HUES64 (cell line): ENCODE data around the gene PHF3.
"Not testable (repeated sequence)": the region's sequence is repeated elsewhere in the genome, so short reads cannot be mapped to it uniquely, and the experiment has no call there.

ENCODE experiments used
- H3K27ac ChIP-seq: 2 replicates; pipeline ENCODE4 v1.7.0; 2013; ENCODE audit warnings: low read depth, low read length, inconsistent platforms
- H3K27me3 ChIP-seq: 2 replicates; pipeline ENCODE4 v1.6.1; 2013; ENCODE audit warnings: mild to moderate bottlenecking, low read length; ENCODE audit not compliant: insufficient read depth
- H3K36me3 ChIP-seq: 2 replicates; pipeline ENCODE4 v1.6.1; 2013; ENCODE audit warnings: mild to moderate bottlenecking, low read length; ENCODE audit not compliant: insufficient read depth
- H3K4me1 ChIP-seq: 2 replicates; pipeline ENCODE4 v1.6.1; 2013; ENCODE audit warnings: mild to moderate bottlenecking, low read length, moderate library complexity; ENCODE audit not compliant: insufficient read depth
- H3K4me3 ChIP-seq: 2 replicates; pipeline ENCODE4 v1.5.1; 2013; ENCODE audit warnings: mild to moderate bottlenecking, low read length, moderate library complexity
- H3K9ac ChIP-seq: 2 replicates; pipeline ENCODE4 v1.6.1; 2013; ENCODE audit warnings: mild to moderate bottlenecking, low read depth, low read length
- H3K9me3 ChIP-seq: 2 replicates; pipeline ENCODE4 v1.6.1; 2013; ENCODE audit warnings: low read depth, low read length; ENCODE audit not compliant: insufficient read depth
- WGBS: fragments of 150-250, 120-280 bp; methylation state at CpG from one replicate; pipeline ENCODE4 v1.1.7; 2013; ENCODE audit warnings: missing lambda C conversion rate; 5-methylcytosine and 5-hydroxymethylcytosine counted together

The PHF3 gene

GRCh38 chr6:63740709-63741108 is 105.1 kb downstream of the PHF3 start:
- H3K4me1 ChIP-seq: no peaks in the 10 kb centered on the region
- H3K4me3 ChIP-seq: no peak overlapping the region
- WGBS: 88% methylated on average over 2 of the region's 2 CpGs
- no peak overlapping the region for H3K9ac ChIP-seq
- H3K27ac ChIP-seq: no peak overlapping the region
- H3K27me3 ChIP-seq: no peaks in the 10 kb centered on the region
- no peaks in the 10 kb centered on the region for H3K9me3 ChIP-seq
- no peaks in the 10 kb centered on the region for H3K36me3 ChIP-seq

- H3K9me3 ChIP-seq: no peaks in the 10 kb centered on the region
- H3K27ac ChIP-seq: no peak overlapping the region
- no peak overlapping the region for H3K4me3 ChIP-seq
- no peaks in the 10 kb centered on the region for H3K27me3 ChIP-seq
- no peaks in the 10 kb centered on the region for H3K36me3 ChIP-seq
- no peak overlapping the region for H3K9ac ChIP-seq
- no peaks in the 10 kb centered on the region for H3K4me1 ChIP-seq
Observed at GRCh38 chr6:63742060-63742459, 106.5 kb downstream of the PHF3 start.

GRCh38 chr6:63743691-63744090 is 108.1 kb downstream of the PHF3 start:
- Histone ChIP-seq H3K4me3 (no peak overlapping the region), H3K27ac (no peak overlapping the region), H3K9me3 (no peaks in the 10 kb centered on the region), H3K27me3 (no peaks in the 10 kb centered on the region), H3K36me3 (no peaks in the 10 kb centered on the region), H3K9ac (no peak overlapping the region), H3K4me1 (no peaks in the 10 kb centered on the region)

- 97% methylated on average over 4 of the region's 4 CpGs for WGBS
- Histone ChIP-seq H3K36me3 (no peaks in the 10 kb centered on the region), H3K4me1 (no peaks in the 10 kb centered on the region), H3K9ac (no peak overlapping the region), H3K9me3 (no peaks in the 10 kb centered on the region), H3K27me3 (no peaks in the 10 kb centered on the region), H3K27ac (no peak overlapping the region), H3K4me3 (no peak overlapping the region)
Observed at GRCh38 chr6:63744810-63745209, 109.2 kb downstream of the PHF3 start.

GRCh38 chr6:63745784-63746183 is 110.2 kb downstream of the PHF3 start:
- Histone ChIP-seq H3K9ac (no peak overlapping the region), H3K4me3 (no peak overlapping the region), H3K27ac (no peak overlapping the region), H3K4me1 (no peaks in the 10 kb centered on the region), H3K27me3 (no peaks in the 10 kb centered on the region), H3K9me3 (no peaks in the 10 kb centered on the region), H3K36me3 (no peaks in the 10 kb centered on the region)

- Histone ChIP-seq H3K4me1 (no peaks in the 10 kb centered on the region), H3K36me3 (no peaks in the 10 kb centered on the region), H3K9ac (no peak overlapping the region), H3K4me3 (no peak overlapping the region), H3K27ac (no peak overlapping the region), H3K27me3 (no peaks in the 10 kb centered on the region), H3K9me3 (no peaks in the 10 kb centered on the region)
- WGBS: 100% methylated on average over 2 of the region's 2 CpGs
Observed at GRCh38 chr6:63750400-63750799, 114.8 kb downstream of the PHF3 start.

GRCh38 chr6:63757275-63757674 is 121.7 kb downstream of the PHF3 start:
- not testable (repeated sequence) for H3K27ac ChIP-seq, H3K36me3 ChIP-seq, H3K27me3 ChIP-seq, H3K9ac ChIP-seq, H3K4me3 ChIP-seq, H3K9me3 ChIP-seq, H3K4me1 ChIP-seq

GRCh38 chr6:63757826-63758225 is 122.2 kb downstream of the PHF3 start:
- Histone ChIP-seq H3K27me3 (no peaks in the 10 kb centered on the region), H3K4me1 (no peaks in the 10 kb centered on the region), H3K36me3 (no peaks in the 10 kb centered on the region), H3K9me3 (peaks cover 5% of the 10 kb centered on the region; the same call in 1 of the 2 replicates), H3K27ac (no peak overlapping the region), H3K4me3 (no peak overlapping the region), H3K9ac (no peak overlapping the region)
- WGBS: 100% methylated on average over 1 of the region's 1 CpG

- Histone ChIP-seq H3K9ac (no peak overlapping the region), H3K4me1 (no peaks in the 10 kb centered on the region), H3K4me3 (no peak overlapping the region), H3K27me3 (no peaks in the 10 kb centered on the region), H3K27ac (no peak overlapping the region), H3K36me3 (no peaks in the 10 kb centered on the region), H3K9me3 (peaks cover 5% of the 10 kb centered on the region; the same call in 1 of the 2 replicates)
Observed at GRCh38 chr6:63759605-63760105, 124.1 kb downstream of the PHF3 start.

- H3K4me3 ChIP-seq: no peak overlapping the region
- H3K4me1 ChIP-seq: no peaks in the 10 kb centered on the region
- H3K9ac ChIP-seq: no peak overlapping the region
- H3K36me3 ChIP-seq: no peaks in the 10 kb centered on the region
- no peak overlapping the region for H3K27ac ChIP-seq
- peaks cover 5% of the 10 kb centered on the region; the same call in 1 of the 2 replicates for H3K9me3 ChIP-seq
- no peaks in the 10 kb centered on the region for H3K27me3 ChIP-seq
Observed at GRCh38 chr6:63760199-63760598, 124.6 kb downstream of the PHF3 start.

GRCh38 chr6:63764318-63764916 is 128.8 kb downstream of the PHF3 start:
- Histone ChIP-seq H3K27ac (no peak overlapping the region), H3K27me3 (no peaks in the 10 kb centered on the region), H3K9ac (no peak overlapping the region), H3K36me3 (no peaks in the 10 kb centered on the region), H3K4me1 (no peaks in the 10 kb centered on the region), H3K9me3 (0 out of 2 replicates have a peak, but pooled peaks cover 5% of the 10 kb centered on the region), H3K4me3 (no peak overlapping the region)
- no CpG with 5 or more reads among the region's 4 CpGs for WGBS
